Activated CD4-positive, alpha-beta memory T cell treated with anti-CD3 and anti-CD28 coated beads, Interleukin-2, amount 10 ng/mL, durations not matched to agents 7 days and 5 days (primary cell): ENCODE measurements around the gene TMEM175. TPM values are rescaled to one million over a fixed set of nuclear protein-coding genes. Genes with fewer than 3 reads are reported as not detected.
A peak's percentile ranks its signal among the peaks of the same experiment; 100 is the strongest.

Experiments used
- CTCF ChIA-PET: fragments of 350-600 bp; sonication (Branson Sonifier 250); formaldehyde crosslinking; loops from one replicate; lab custom pipeline; 2021; ENCODE audit warnings: antibody characterized with exemption, inconsistent platforms; lab: Charles Lee
- POLR2A ChIA-PET: fragments of 350-600 bp; sonication (Branson Sonifier 250); formaldehyde crosslinking; loops from one replicate; lab custom pipeline; 2021; ENCODE audit warnings: antibody characterized with exemption; lab: Charles Lee
- DNase-seq: peaks from one replicate; pipeline ENCODE4 v3.0.0-alpha.2; 2020
- H3K27ac Mint-ChIP-seq: one replicate; pipeline ENCODE4 v1.8.0; 2021; ENCODE audit warnings: mild to moderate bottlenecking, mixed read lengths
- H3K27me3 Mint-ChIP-seq: one replicate; pipeline ENCODE4 v1.8.0; 2021; ENCODE audit warnings: mixed read lengths
- H3K36me3 Mint-ChIP-seq: one replicate; pipeline ENCODE4 v1.8.0; 2021; ENCODE audit warnings: low read depth, mixed read lengths
- H3K4me1 Mint-ChIP-seq: one replicate; pipeline ENCODE4 v1.8.0; 2021; ENCODE audit warnings: mixed read lengths
- H3K4me3 Mint-ChIP-seq: one replicate; pipeline ENCODE4 v1.8.0; 2021; ENCODE audit warnings: mild to moderate bottlenecking, mixed read lengths
- H3K9me3 Mint-ChIP-seq: one replicate; pipeline ENCODE4 v1.8.0; 2021; ENCODE audit warnings: mixed read lengths
- total RNA-seq, 2 experiments: library from RNA; stranded (reverse); gene quantifications; one replicate each; pipeline ENCODE4 v1.2.3, GENCODE V29; 2021

Gene TMEM175
- total RNA-seq, 2 experiments from 2014 or later = 24.1 to 28.8 TPM

- no peak for DNase-seq
- no peaks in the 10 kb centered on the region for H3K9me3 Mint-ChIP-seq
- no peak overlapping the region for H3K4me3 Mint-ChIP-seq
- H3K27ac Mint-ChIP-seq = no peak overlapping the region
- H3K4me1 Mint-ChIP-seq = no peaks in the 10 kb centered on the region
- H3K27me3 Mint-ChIP-seq = no peaks in the 10 kb centered on the region
- ChIA-PET CTCF (no interaction called here), POLR2A (interaction anchor here (1.1 to 1.3 kb wide), 3 partner anchors 10 to 33 kb away, joined by 3 to 4 read pairs (median 4); partner anchors contain the start of genes DGKQ, GAK and TMEM175)
- no peaks in the 10 kb centered on the region for H3K36me3 Mint-ChIP-seq
Observed at GRCh38 chr4:963276-964225, 31.3 kb downstream of the TMEM175 start.

- DNase-seq = no peak
- Mint-ChIP-seq H3K27ac (no peak overlapping the region), H3K4me3 (no peak overlapping the region), H3K4me1 (no peaks in the 10 kb centered on the region), H3K27me3 (no peaks in the 10 kb centered on the region), H3K9me3 (no peaks in the 10 kb centered on the region), H3K36me3 (no peaks in the 10 kb centered on the region)
- CTCF ChIA-PET = no interaction called here
- POLR2A ChIA-PET = no interaction called here
Observed at GRCh38 chr4:964346-965025, 32.2 kb downstream of the TMEM175 start.

GRCh38 chr4:965048-965765 is 32.9 kb downstream of the TMEM175 start:
- DNase-seq = no peak
- no peaks in the 10 kb centered on the region for H3K9me3 Mint-ChIP-seq
- H3K27ac Mint-ChIP-seq = no peak overlapping the region
- H3K27me3 Mint-ChIP-seq = no peaks in the 10 kb centered on the region
- H3K4me1 Mint-ChIP-seq = no peaks in the 10 kb centered on the region
- CTCF ChIA-PET = no interaction called here
- no peak overlapping the region for H3K4me3 Mint-ChIP-seq
- POLR2A ChIA-PET = no interaction called here
- no peaks in the 10 kb centered on the region for H3K36me3 Mint-ChIP-seq

DNA sequence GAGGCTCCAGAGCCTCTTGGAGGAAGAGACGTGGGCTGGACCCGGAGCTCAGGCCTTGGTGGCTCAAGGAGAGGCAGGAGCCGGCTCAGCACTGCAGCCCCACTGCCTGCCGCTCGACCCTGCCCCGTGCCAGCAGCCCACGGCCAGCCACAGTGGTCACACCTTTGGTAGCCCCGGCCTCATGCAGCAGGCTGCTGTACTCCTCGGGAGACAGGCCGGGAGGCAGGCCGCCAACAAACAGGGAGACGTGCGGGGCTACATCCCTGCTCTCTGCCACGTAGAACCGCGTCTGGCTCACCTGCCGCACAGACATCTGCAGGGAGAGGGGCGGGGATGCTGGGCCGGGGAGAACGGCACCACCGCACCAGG is 33.5 kb downstream of the TMEM175 start:
- POLR2A ChIA-PET = no interaction called here
- no peak overlapping the region for H3K4me3 Mint-ChIP-seq
- no peaks in the 10 kb centered on the region for H3K36me3 Mint-ChIP-seq
- no peak for DNase-seq
- CTCF ChIA-PET = no interaction called here
- no peaks in the 10 kb centered on the region for H3K9me3 Mint-ChIP-seq
- H3K27me3 Mint-ChIP-seq = no peaks in the 10 kb centered on the region
- H3K4me1 Mint-ChIP-seq = peaks cover 5% of the 10 kb centered on the region
- H3K27ac Mint-ChIP-seq = no peak overlapping the region

DNA sequence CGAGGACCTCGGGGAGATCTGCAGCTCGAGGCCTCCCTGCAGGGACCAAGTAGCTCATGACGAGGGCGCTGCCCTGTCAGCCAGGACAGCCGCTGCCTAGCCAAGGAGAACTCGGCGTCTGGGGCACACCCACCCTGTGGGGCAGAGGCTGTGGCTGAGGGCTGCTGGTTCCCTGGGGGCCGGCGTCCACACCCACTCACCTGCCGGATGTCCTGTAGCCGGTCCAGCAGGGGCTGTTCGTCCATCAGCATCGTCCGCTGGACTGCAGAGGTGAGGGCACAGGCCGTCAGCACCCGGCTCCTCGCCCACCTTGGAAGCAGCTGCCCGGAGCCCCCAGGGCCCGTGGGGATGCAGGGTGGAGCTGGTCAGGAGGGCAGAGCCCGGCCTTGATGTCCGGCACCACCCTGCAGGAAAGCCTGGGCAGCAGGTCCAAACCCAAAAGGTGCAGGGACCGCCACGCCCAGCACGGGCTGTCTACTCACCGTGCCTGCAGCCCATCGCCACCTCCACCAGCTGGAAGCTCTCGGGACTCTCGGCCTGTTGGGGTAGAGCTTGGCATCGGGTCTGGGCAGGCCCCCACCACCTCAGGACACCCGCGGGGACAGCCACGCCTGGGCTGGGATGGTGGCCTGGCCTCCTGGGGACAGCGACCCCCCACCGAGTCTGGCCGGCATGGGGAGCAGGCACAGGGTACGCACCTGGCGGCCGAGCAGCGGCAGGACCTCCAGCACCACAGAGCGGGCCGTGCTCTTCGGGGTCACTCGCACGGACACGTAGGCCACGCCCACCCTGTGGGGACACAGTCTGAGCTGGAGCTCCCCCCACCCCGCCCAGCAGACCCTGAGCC is 34.2 kb downstream of the TMEM175 start:
- H3K36me3 Mint-ChIP-seq = no peaks in the 10 kb centered on the region
- H3K4me1 Mint-ChIP-seq = peaks cover 6% of the 10 kb centered on the region
- no peaks in the 10 kb centered on the region for H3K9me3 Mint-ChIP-seq
- H3K27me3 Mint-ChIP-seq = no peaks in the 10 kb centered on the region
- no peak overlapping the region for H3K27ac Mint-ChIP-seq
- CTCF ChIA-PET = no interaction called here
- H3K4me3 Mint-ChIP-seq = no peak overlapping the region
- POLR2A ChIA-PET = no interaction called here
- no peak for DNase-seq

DNA sequence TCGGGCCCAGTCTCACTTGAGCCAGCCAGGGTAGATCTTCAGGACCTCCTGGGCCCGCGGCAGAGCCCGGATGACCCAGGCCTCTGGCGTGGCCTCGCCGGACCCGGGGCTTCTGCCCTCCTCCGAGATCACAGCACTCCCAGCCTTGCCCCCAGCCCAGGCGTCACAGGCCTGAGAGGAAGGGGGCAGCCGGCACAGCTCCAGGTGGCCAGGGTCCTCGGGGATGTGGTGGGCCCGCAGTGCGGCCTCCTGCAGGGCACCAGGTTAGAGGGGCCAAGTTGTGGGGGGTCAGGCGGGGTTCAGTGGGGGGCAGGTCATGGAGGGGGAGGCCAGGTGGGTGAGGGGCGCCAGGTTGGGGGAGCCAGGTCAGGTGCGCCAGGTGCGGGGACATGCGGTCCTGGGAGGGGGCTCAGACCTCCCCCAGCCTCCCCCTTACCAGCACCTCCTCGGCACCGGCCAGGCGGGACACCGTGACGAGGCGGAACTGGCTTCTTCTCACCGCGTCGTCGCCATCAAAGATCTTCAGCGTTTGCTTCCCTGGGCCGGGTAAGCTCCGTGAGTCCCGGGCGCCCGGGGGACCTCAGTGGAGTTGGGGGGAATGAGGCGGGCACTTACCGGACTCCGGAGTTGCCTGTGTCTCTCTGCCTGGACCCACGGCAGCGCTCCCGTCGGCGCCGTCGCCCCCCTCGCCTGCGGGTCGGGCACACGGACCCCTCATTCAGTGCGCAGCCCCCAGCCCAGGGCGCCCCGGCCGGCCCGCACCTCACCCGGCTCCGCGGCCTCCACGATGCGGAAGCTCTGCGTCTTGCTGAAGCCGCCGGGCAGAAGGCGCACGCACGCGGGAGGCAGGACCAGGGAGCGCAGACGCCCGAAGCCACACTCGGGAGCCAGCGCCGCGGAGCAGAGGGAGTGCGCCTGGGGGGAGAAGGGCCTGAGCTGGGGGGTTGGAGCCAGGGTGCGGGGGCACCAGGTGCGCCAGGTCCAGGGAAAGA is 35.1 kb downstream of the TMEM175 start:
- H3K36me3 Mint-ChIP-seq = no peaks in the 10 kb centered on the region
- ChIA-PET POLR2A (no interaction called here), CTCF (no interaction called here)
- no peak for DNase-seq
- H3K9me3 Mint-ChIP-seq = no peaks in the 10 kb centered on the region
- no peak overlapping the region for H3K4me3 Mint-ChIP-seq
- peaks cover 6% of the 10 kb centered on the region for H3K4me1 Mint-ChIP-seq
- no peak overlapping the region for H3K27ac Mint-ChIP-seq
- H3K27me3 Mint-ChIP-seq = no peaks in the 10 kb centered on the region

DNA sequence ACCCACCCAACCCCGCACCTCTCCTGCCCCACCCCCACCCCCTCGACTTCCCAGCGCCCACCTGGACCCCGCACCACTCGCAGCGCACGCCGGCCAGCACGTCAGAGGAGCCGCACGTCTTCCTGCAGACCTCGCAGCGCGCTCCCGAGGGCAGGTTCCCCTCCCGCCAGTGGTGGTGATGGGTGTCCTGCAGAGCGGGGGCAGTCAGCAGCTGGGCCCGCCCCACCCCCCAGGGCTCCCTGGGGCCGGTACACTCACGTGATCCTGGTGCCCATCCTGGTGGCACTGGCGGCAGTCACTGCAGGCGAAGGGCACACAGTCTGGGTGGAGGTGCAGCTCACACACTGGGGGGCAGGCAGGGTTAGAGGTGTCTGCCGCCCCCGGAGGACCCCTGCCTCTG is 36.0 kb downstream of the TMEM175 start:
- CTCF ChIA-PET = no interaction called here
- H3K27me3 Mint-ChIP-seq = no peaks in the 10 kb centered on the region
- no peak for DNase-seq
- POLR2A ChIA-PET = no interaction called here
- no peak overlapping the region for H3K4me3 Mint-ChIP-seq
- no peaks in the 10 kb centered on the region for H3K9me3 Mint-ChIP-seq
- H3K36me3 Mint-ChIP-seq = no peaks in the 10 kb centered on the region
- no peak overlapping the region for H3K27ac Mint-ChIP-seq
- peaks cover 6% of the 10 kb centered on the region for H3K4me1 Mint-ChIP-seq

DNA sequence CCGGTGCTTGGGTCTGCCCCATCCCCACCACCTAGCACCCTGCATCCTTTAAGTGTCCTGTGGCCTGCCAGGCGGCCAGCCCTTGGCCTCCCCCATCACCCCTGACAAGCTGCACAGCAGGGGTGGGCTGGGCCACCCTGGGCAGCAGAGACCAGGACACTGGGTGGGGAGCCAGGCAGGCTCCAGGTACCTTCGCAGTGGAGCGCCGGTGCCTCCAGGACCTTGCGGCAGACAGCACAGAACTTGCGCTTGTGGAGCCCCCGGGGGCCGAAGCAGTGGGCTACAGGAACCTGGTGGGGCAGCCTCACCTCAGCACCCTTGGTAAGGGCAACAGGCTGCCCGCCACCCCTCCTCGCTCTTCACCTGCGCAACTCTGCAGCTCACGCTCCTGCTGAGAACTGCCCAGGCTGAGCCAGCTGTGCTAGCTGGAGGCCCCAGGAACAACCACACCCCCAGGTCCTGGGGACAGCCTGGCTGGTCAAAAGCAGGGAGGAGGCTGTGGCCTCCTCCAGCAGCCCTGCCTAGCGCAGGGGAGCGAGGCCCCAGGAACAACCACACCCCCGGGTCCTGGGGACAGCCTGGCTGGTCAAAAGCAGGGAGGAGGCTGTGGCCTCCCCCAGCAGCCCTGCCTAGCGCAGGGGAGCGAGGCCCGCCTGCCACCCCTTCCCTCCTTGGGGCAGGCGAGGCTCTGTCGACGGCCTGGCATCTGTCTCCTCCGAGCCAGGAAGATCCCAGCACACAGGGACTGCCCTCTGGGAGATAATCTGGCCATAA is 36.5 kb downstream of the TMEM175 start:
- H3K4me1 Mint-ChIP-seq = peaks cover 6% of the 10 kb centered on the region
- H3K27me3 Mint-ChIP-seq = no peaks in the 10 kb centered on the region
- POLR2A ChIA-PET = no interaction called here
- CTCF ChIA-PET = no interaction called here
- H3K4me3 Mint-ChIP-seq = no peak overlapping the region
- no peaks in the 10 kb centered on the region for H3K36me3 Mint-ChIP-seq
- no peak overlapping the region for H3K27ac Mint-ChIP-seq
- H3K9me3 Mint-ChIP-seq = no peaks in the 10 kb centered on the region
- DNase-seq = no peak

- ChIA-PET POLR2A (no interaction called here), CTCF (no interaction called here)
- Mint-ChIP-seq H3K36me3 (no peaks in the 10 kb centered on the region), H3K9me3 (no peaks in the 10 kb centered on the region), H3K4me1 (peaks cover 6% of the 10 kb centered on the region), H3K4me3 (no peak overlapping the region), H3K27me3 (no peaks in the 10 kb centered on the region), H3K27ac (no peak overlapping the region)
- no peak for DNase-seq
Observed at GRCh38 chr4:970046-970745, 37.9 kb downstream of the TMEM175 start.

DNA sequence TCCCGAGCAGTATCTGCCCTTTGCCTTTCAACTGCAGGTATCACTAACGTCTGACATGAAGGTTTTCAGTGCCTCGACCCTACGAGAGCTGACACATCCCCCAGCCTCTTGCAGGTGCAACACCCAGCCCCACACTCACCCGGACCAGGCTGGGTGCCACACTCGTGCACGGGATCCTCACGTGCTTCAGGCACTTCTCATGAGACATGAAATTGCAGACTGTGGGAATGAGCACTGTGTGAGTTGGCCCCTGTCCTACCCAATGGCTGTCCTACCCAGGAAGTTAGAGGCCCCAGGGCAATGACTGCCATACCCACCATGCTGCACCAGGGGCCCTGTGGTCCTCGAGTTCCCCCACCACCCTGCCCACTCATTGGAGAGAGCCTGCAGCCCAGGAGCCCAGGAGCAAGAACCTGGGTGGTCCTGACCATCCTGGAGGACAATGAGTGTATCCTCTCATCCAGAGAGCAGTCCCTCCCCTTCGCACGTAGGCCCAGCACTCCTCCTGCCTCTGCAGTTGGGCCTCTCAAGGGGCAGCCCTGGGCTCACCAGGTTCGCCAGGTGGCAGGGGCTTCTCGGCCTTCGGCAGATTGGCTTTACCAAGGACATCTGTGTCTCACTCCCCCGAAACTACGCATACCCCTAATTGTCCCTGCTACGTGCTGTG is 38.7 kb downstream of the TMEM175 start:
- H3K9me3 Mint-ChIP-seq = no peaks in the 10 kb centered on the region
- DNase-seq = no peak
- peaks cover 6% of the 10 kb centered on the region for H3K4me1 Mint-ChIP-seq
- no peaks in the 10 kb centered on the region for H3K27me3 Mint-ChIP-seq
- CTCF ChIA-PET = no interaction called here
- POLR2A ChIA-PET = no interaction called here
- H3K4me3 Mint-ChIP-seq = peak overlapping the region; percentile 35
- no peaks in the 10 kb centered on the region for H3K36me3 Mint-ChIP-seq
- no peak overlapping the region for H3K27ac Mint-ChIP-seq
